Uterus (tissue), 4 donors: ENCODE results near the gene GABRG3. TPM values are rescaled to one million over a fixed set of nuclear protein-coding genes. Genes with fewer than 3 reads are reported as not detected.

Source experiments
- DNase-seq, 2 donors: peaks; one replicate each; pipeline ENCODE4 v3.0.0-alpha.2; 2019 to 2020
- H3K27ac ChIP-seq, 2 donors: fragments of 200-600 bp; sonication (generic); 1 replicate in 1 of 2; 2 replicates in 1 of 2; pipeline ENCODE4 v1.5.1; 2016 to 2018
- H3K27me3 ChIP-seq, 2 donors: fragments of 200-600 bp; sonication (generic); one replicate each; pipeline ENCODE4 v1.5.1; 2018 to 2019; ENCODE audit warnings: control low read depth in 1 of 2
- H3K36me3 ChIP-seq, 2 donors: fragments of 200-600 bp; sonication (generic); one replicate each; pipeline ENCODE4 v1.5.1; 2019; ENCODE audit warnings: control low read depth in 1 of 2
- H3K4me1 ChIP-seq, 2 donors: fragments of 200-600 bp; sonication (generic); one replicate each; pipeline ENCODE4 v1.5.1; 2018 to 2019; ENCODE audit warnings: control low read depth in 1 of 2
- H3K4me3 ChIP-seq, 2 donors: fragments of 200-600 bp; sonication (generic); 1 replicate in 1 of 2; 2 replicates in 1 of 2; pipeline ENCODE4 v1.5.1; 2018 to 2019; ENCODE audit warnings: mild to moderate bottlenecking in 1 of 2
- H3K9me3 ChIP-seq, 2 donors: fragments of 200-600 bp; sonication (generic); one replicate each; pipeline ENCODE4 v1.5.1; 2019; ENCODE audit warnings: control low read depth in 1 of 2
- CTCF ChIP-seq, 4 experiments: fragments of 200-600 bp in 2 of 4; fragments of 450-650 bp in 2 of 4; sonication (generic) in 2 of 4; IDR thresholded peaks; one replicate each; pipeline ENCODE4 v1.5.1; 2016 to 2019; ENCODE audit warnings: antibody characterized with exemption in 4 of 4, mild to moderate bottlenecking in 2 of 4, moderate library complexity in 1 of 4
- POLR2A ChIP-seq, 2 donors: fragments of 450-650 bp; IDR thresholded peaks; one replicate each; pipeline ENCODE4 v1.6.1; 2016; ENCODE audit warnings: antibody characterized with exemption in 2 of 2, mild to moderate bottlenecking in 1 of 2, moderate library complexity in 1 of 2
- intact Hi-C: fragments of 100-400 bp; cut with DNase I; formaldehyde crosslinking; loops from one replicate; pipeline ENCODE4 v1.15.1; 2023; ENCODE audit warnings: low total_unique reads
- total RNA-seq, 4 donors: library from RNA; depleted of rRNA in 3 of 4; stranded (reverse); fragments of >200 nt in 3 of 4; gene quantifications; one replicate each; pipeline versions ENCODE4 v1.1.0 to v1.2.4, GENCODE V29; 2014 to 2023
- donor health status: DM: yes; HTN: yes; CAD: no.

The GABRG3 gene
- total RNA-seq, 4 donors from 2014 or later, result 3.0 TPM; not detected in 3

- TF ChIP-seq POLR2A (IDR thresholded peaks at IDR 0.05) (no peak), CTCF (IDR thresholded peaks at IDR 0.05) (no peak)
- Histone ChIP-seq H3K27ac (no peak overlapping the region), H3K36me3 (no peaks in the 10 kb centered on the region), H3K9me3 (no peaks in the 10 kb centered on the region), H3K4me3 (no peak overlapping the region), H3K27me3 (no peaks in the 10 kb centered on the region), H3K4me1 (no peaks in the 10 kb centered on the region)
- no peak for DNase-seq
- intact Hi-C loops, result no loop called here
These were observed 118.7 kb downstream of the GABRG3 start for GRCh38 chr15:27089676-27090075.

- no peak overlapping the region for H3K4me3 ChIP-seq
- no peaks in the 10 kb centered on the region for H3K4me1 ChIP-seq
- intact Hi-C loops, result no loop called here
- H3K27me3 ChIP-seq, result no peaks in the 10 kb centered on the region
- TF ChIP-seq CTCF (IDR thresholded peaks at IDR 0.05) (no peak), POLR2A (IDR thresholded peaks at IDR 0.05) (no peak)
- no peak for DNase-seq
- H3K27ac ChIP-seq, result no peak overlapping the region
- no peaks in the 10 kb centered on the region for H3K9me3 ChIP-seq
- H3K36me3 ChIP-seq, result no peaks in the 10 kb centered on the region
These were observed 120.4 kb downstream of the GABRG3 start for GRCh38 chr15:27091270-27091940.

- H3K4me1 ChIP-seq, result no peaks in the 10 kb centered on the region
- H3K4me3 ChIP-seq, result no peak overlapping the region
- H3K27ac ChIP-seq, result no peak overlapping the region
- no peak for DNase-seq
- H3K27me3 ChIP-seq, result no peaks in the 10 kb centered on the region
- H3K36me3 ChIP-seq, result no peaks in the 10 kb centered on the region
- TF ChIP-seq POLR2A (IDR thresholded peaks at IDR 0.05), result no peak
- no peak for TF ChIP-seq CTCF (IDR thresholded peaks at IDR 0.05)
- no peaks in the 10 kb centered on the region for H3K9me3 ChIP-seq
- intact Hi-C loops, result no loop called here
These were observed 121.4 kb downstream of the GABRG3 start for GRCh38 chr15:27092390-27092789.

GRCh38 chr15:27094235-27094634 lies 123.3 kb downstream of the GABRG3 start:
- DNase-seq, result no peak
- Histone ChIP-seq H3K4me1 (no peaks in the 10 kb centered on the region), H3K36me3 (no peaks in the 10 kb centered on the region), H3K27ac (no peak overlapping the region), H3K4me3 (no peak overlapping the region), H3K27me3 (no peaks in the 10 kb centered on the region), H3K9me3 (no peaks in the 10 kb centered on the region)
- no peak for TF ChIP-seq POLR2A (IDR thresholded peaks at IDR 0.05)
- no peak for TF ChIP-seq CTCF (IDR thresholded peaks at IDR 0.05)
- intact Hi-C loops, result no loop called here

- no peaks in the 10 kb centered on the region for H3K27me3 ChIP-seq
- H3K27ac ChIP-seq, result no peak overlapping the region
- intact Hi-C loops, result no loop called here
- TF ChIP-seq CTCF (IDR thresholded peaks at IDR 0.05) (no peak), POLR2A (IDR thresholded peaks at IDR 0.05) (no peak)
- DNase-seq, result no peak
- H3K4me3 ChIP-seq, result no peak overlapping the region
- no peaks in the 10 kb centered on the region for H3K9me3 ChIP-seq
- no peaks in the 10 kb centered on the region for H3K36me3 ChIP-seq
- H3K4me1 ChIP-seq, result no peaks in the 10 kb centered on the region
These were observed 125.1 kb downstream of the GABRG3 start for GRCh38 chr15:27095886-27096624.
